CD4-positive, alpha-beta T cell (primary cell): ENCODE results near the gene C17orf67. TPM values are rescaled to one million over a fixed set of nuclear protein-coding genes. Genes with fewer than 3 reads are reported as not detected.

ENCODE experiments used
- ATAC-seq: fragments of 200-7000 bp; cut with Tn5 transposase; one replicate; pipeline ENCODE4 v1.10.0; 2022; ENCODE audit warnings: mild to moderate bottlenecking; ENCODE audit not compliant: poor library complexity
- CTCF ChIA-PET: fragments of 350-600 bp; sonication (Branson Sonifier 250); formaldehyde crosslinking; loops from one replicate; lab custom pipeline; 2021; ENCODE audit warnings: antibody characterized with exemption, inconsistent platforms; lab: Charles Lee
- POLR2A ChIA-PET: fragments of 350-600 bp; sonication (Branson Sonifier 250); formaldehyde crosslinking; loops from one replicate; lab custom pipeline; 2021; ENCODE audit warnings: antibody characterized with exemption, inconsistent platforms; lab: Charles Lee
- DNase-seq, 14 experiments: peaks; one replicate each; pipeline ENCODE4 v3.0.0-alpha.2; 2013 to 2020; ENCODE audit warnings: mixed read lengths in 2 of 14
- H3K27ac ChIP-seq, 2 donors: one replicate each; pipeline versions ENCODE4 v1.5.1 to v1.7.0; 2013; ENCODE audit warnings: low read length in 2 of 2, low read depth in 1 of 2, mild to moderate bottlenecking in 1 of 2
- H3K27me3 ChIP-seq, 2 experiments: 1 replicate in 1 of 2; 2 replicates in 1 of 2; pipeline versions ENCODE4 v1.6.1 to v1.7.0; 2013; ENCODE audit warnings: low read length in 2 of 2, control low read depth in 1 of 2, mild to moderate bottlenecking in 1 of 2, moderate library complexity in 1 of 2; ENCODE audit not compliant: insufficient read depth in 2 of 2, control insufficient read depth in 1 of 2
- H3K36me3 ChIP-seq: one replicate; pipeline ENCODE4 v1.6.1; 2013; ENCODE audit warnings: low read length, control low read depth; ENCODE audit not compliant: insufficient read depth
- H3K4me1 ChIP-seq: one replicate; pipeline ENCODE4 v1.6.1; 2013; ENCODE audit warnings: low read length, control low read depth; ENCODE audit not compliant: insufficient read depth
- H3K4me3 ChIP-seq: one replicate; pipeline ENCODE4 v1.5.1; 2013; ENCODE audit warnings: mild to moderate bottlenecking, low read length, moderate library complexity
- H3K9me3 ChIP-seq, 2 experiments: 1 replicate in 1 of 2; 2 replicates in 1 of 2; pipeline versions ENCODE4 v1.6.1 to v1.7.0; 2013; ENCODE audit warnings: low read length in 2 of 2, mild to moderate bottlenecking in 2 of 2, control low read depth in 1 of 2, moderate library complexity in 1 of 2; ENCODE audit not compliant: control insufficient read depth in 1 of 2, insufficient read depth in 1 of 2
- H3K27ac Mint-ChIP-seq: one replicate; pipeline ENCODE4 v1.8.0; 2020; ENCODE audit warnings: mixed read lengths
- H3K27me3 Mint-ChIP-seq: one replicate; pipeline ENCODE4 v1.8.0; 2021; ENCODE audit warnings: mixed read lengths
- H3K36me3 Mint-ChIP-seq: one replicate; pipeline ENCODE4 v1.8.0; 2021; ENCODE audit warnings: low read depth, mixed read lengths
- H3K4me1 Mint-ChIP-seq: one replicate; pipeline ENCODE4 v1.8.0; 2021; ENCODE audit warnings: low read depth, mixed read lengths
- H3K4me3 Mint-ChIP-seq: one replicate; pipeline ENCODE4 v1.8.0; 2020; ENCODE audit warnings: mild to moderate bottlenecking, mixed read lengths
- H3K9me3 Mint-ChIP-seq: one replicate; pipeline ENCODE4 v1.8.0; 2020; ENCODE audit warnings: mixed read lengths
- intact Hi-C, 2 experiments: fragments of 100-400 bp; cut with DNase I in 1 of 2; cut with micrococcal nuclease in 1 of 2; formaldehyde crosslinking; loops; one replicate each; pipeline versions ENCODE4 v1.15.1 to v1.9.0; 2023 to 2025; cut with DNase I, micrococcal nuclease
- total RNA-seq, 174 experiments: library from RNA in 2 of 174; stranded (reverse) in 2 of 174; gene quantifications; one replicate each; pipeline ENCODE4 v1.2.3 and lab custom pipeline; 2021 to 2026
- TF ChIP-seq, protein P1 (sequence below): fragments of 200-600 bp; IDR thresholded peaks from one replicate; pipeline ENCODE4 v1.8.0; 2022; ENCODE audit warnings: antibody characterized with exemption, mild to moderate bottlenecking

Gene C17orf67
- total RNA-seq, 2 experiments from 2014 or later, result 4.3 to 4.8 TPM

DNA sequence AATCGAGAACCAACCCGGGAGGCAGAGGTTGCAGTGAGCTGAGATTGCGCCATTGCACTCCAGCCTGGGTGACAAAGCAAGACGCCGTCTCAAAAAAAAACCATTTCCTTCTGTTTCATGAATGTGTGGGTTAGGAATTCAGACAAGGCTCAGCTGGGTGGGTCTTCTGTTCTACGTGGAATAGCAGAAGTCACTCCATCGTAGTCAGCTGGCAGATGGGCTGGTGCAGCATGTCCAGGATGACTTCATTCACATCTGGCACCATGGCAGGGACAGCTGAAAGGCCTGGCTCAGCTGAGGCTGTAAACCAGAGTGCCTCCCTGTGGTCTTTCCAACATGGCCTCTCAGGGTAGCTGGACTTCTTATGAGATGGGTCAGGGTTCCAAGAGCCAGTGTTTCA is 89.0 kb downstream of the C17orf67 start:
- no peaks in the 10 kb centered on the region for H3K36me3 ChIP-seq
- H3K27me3 ChIP-seq, result no peaks in the 10 kb centered on the region
- no peak for DNase-seq
- ATAC-seq, result no peak
- H3K4me3 Mint-ChIP-seq, result no peak overlapping the region
- H3K27ac Mint-ChIP-seq, result no peak overlapping the region
- TF ChIP-seq, protein P1, sequence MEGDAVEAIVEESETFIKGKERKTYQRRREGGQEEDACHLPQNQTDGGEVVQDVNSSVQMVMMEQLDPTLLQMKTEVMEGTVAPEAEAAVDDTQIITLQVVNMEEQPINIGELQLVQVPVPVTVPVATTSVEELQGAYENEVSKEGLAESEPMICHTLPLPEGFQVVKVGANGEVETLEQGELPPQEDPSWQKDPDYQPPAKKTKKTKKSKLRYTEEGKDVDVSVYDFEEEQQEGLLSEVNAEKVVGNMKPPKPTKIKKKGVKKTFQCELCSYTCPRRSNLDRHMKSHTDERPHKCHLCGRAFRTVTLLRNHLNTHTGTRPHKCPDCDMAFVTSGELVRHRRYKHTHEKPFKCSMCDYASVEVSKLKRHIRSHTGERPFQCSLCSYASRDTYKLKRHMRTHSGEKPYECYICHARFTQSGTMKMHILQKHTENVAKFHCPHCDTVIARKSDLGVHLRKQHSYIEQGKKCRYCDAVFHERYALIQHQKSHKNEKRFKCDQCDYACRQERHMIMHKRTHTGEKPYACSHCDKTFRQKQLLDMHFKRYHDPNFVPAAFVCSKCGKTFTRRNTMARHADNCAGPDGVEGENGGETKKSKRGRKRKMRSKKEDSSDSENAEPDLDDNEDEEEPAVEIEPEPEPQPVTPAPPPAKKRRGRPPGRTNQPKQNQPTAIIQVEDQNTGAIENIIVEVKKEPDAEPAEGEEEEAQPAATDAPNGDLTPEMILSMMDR, result no peak
- H3K4me1 Mint-ChIP-seq, result peaks cover under 1% of the 10 kb centered on the region
- ChIA-PET CTCF (no interaction called here), POLR2A (interaction anchor here (1.3 kb wide), 1 partner anchor 34 kb away, joined by 4 read pairs; no protein-coding TSS in a partner anchor)
- H3K36me3 Mint-ChIP-seq, result no peaks in the 10 kb centered on the region
- no peaks in the 10 kb centered on the region for H3K27me3 Mint-ChIP-seq
- no peaks in the 10 kb centered on the region for H3K4me1 ChIP-seq
- no peaks in the 10 kb centered on the region for H3K9me3 Mint-ChIP-seq
- H3K9me3 ChIP-seq, result no peaks in the 10 kb centered on the region
- intact Hi-C loops, result no loop called here
- H3K4me3 ChIP-seq, result no peak overlapping the region
- H3K27ac ChIP-seq, result no peak overlapping the region

DNA sequence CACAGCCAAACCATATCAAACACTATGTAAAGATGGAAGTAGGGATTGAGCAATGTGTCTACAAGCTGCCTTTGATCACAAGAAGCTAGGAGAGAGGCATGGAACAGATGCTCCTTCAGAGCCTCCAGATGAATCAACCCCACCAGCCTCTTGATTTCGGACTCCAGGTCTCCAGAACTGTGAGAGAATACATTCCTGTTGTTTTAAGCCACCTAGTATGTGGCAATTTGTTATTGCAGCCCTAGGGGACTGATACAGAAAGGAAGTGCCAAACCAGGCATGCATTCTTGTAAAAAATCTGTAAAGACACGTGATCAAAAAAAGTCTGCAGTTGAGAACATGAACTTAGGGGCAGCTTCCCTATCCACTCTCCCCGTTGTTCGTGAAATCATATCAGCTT is 91.1 kb downstream of the C17orf67 start:
- TF ChIP-seq, protein P1, result no peak
- H3K27me3 Mint-ChIP-seq, result no peaks in the 10 kb centered on the region
- H3K36me3 ChIP-seq, result no peaks in the 10 kb centered on the region
- no peaks in the 10 kb centered on the region for H3K27me3 ChIP-seq
- H3K4me3 ChIP-seq, result no peak overlapping the region
- no peaks in the 10 kb centered on the region for H3K4me1 Mint-ChIP-seq
- ATAC-seq (no peak), DNase-seq (no peak)
- no peak overlapping the region for H3K27ac ChIP-seq
- H3K4me3 Mint-ChIP-seq, result no peak overlapping the region
- H3K9me3 ChIP-seq, result peaks cover 0 to 3% of the 10 kb centered on the region in 2 experiments
- H3K36me3 Mint-ChIP-seq, result no peaks in the 10 kb centered on the region
- POLR2A ChIA-PET, result no interaction called here
- intact Hi-C loops, result no loop called here
- no peaks in the 10 kb centered on the region for H3K9me3 Mint-ChIP-seq
- H3K27ac Mint-ChIP-seq, result no peak overlapping the region
- CTCF ChIA-PET, result no interaction called here
- H3K4me1 ChIP-seq, result no peaks in the 10 kb centered on the region

Other genes with a start within 250 kb of the C17orf67 start
- gene NOG, start 240.2 kb downstream of the C17orf67 start, total RNA-seq, result 10 to 100 TPM; 12.5 to 12.7 TPM
- 10 to 100 TPM; 20.0 to 22.3 TPM for gene DGKE, start 231 bp upstream of the C17orf67 start, total RNA-seq
- 10 to 100 TPM; 31.7 to 33.2 TPM for gene TRIM25, start 80.1 kb upstream of the C17orf67 start, total RNA-seq
- gene COIL, start 127.1 kb upstream of the C17orf67 start, total RNA-seq, result 10 to 100 TPM; 19.4 to 20.3 TPM
- gene SCPEP1, start 144.2 kb upstream of the C17orf67 start, total RNA-seq, result 10 to 100 TPM; 22.1 to 25.5 TPM